Common myeloid progenitor, CD34-positive (primary cell): Measurements from ENCODE around the gene ANKRD44.

Experiments used
- CTCF ChIA-PET: fragments of 350-600 bp; sonication (Branson Sonifier 250); formaldehyde crosslinking; loops from one replicate; lab custom pipeline; 2021; ENCODE audit warnings: antibody characterized with exemption; lab: Charles Lee
- POLR2A ChIA-PET: fragments of 350-600 bp; sonication (Branson Sonifier 250); formaldehyde crosslinking; loops from one replicate; lab custom pipeline; 2021; ENCODE audit warnings: antibody characterized with exemption; lab: Charles Lee
- DNase-seq, 3 donors: peaks; one replicate each; pipeline versions ENCODE4 v3.0.0 to v3.0.0-alpha.2; 2013
- H3K27ac ChIP-seq, 2 experiments: 1 replicate in 1 of 2; 2 replicates in 1 of 2; pipeline ENCODE4 v1.7.0; 2013; ENCODE audit warnings: inconsistent platforms in 2 of 2, low read length in 2 of 2, mild to moderate bottlenecking in 2 of 2, low read depth in 1 of 2, moderate library complexity in 1 of 2; ENCODE audit not compliant: severe bottlenecking in 2 of 2, insufficient read depth in 1 of 2, poor library complexity in 1 of 2
- H3K27me3 ChIP-seq, 5 experiments: replicated peaks in 2 of 5; 1 replicate in 3 of 5; 2 replicates in 2 of 5; pipeline versions ENCODE4 v1.6.1 to v1.7.0; 2013; ENCODE audit warnings: low read length in 4 of 5, mild to moderate bottlenecking in 2 of 5, moderate library complexity in 2 of 5, inconsistent platforms in 1 of 5; ENCODE audit not compliant: insufficient read depth in 5 of 5, control insufficient read depth in 4 of 5
- H3K36me3 ChIP-seq, 4 experiments: 1 replicate in 2 of 4; 2 replicates in 2 of 4; pipeline versions ENCODE4 v1.6.1 to v1.7.0; 2013; ENCODE audit warnings: low read length in 3 of 4, control low read depth in 1 of 4, mild to moderate bottlenecking in 1 of 4; ENCODE audit not compliant: control insufficient read depth in 4 of 4, insufficient read depth in 4 of 4
- H3K4me1 ChIP-seq, 4 experiments: 1 replicate in 3 of 4; 2 replicates in 1 of 4; pipeline versions ENCODE4 v1.6.1 to v1.7.1; 2013; ENCODE audit warnings: low read length in 3 of 4, mild to moderate bottlenecking in 3 of 4, control low read depth in 1 of 4, inconsistent platforms in 1 of 4, moderate library complexity in 1 of 4; ENCODE audit not compliant: control insufficient read depth in 4 of 4, insufficient read depth in 4 of 4; ENCODE audit errors: control extremely low read depth in 1 of 4
- H3K4me3 ChIP-seq, 7 experiments: 1 replicate in 4 of 7; 2 replicates in 3 of 7; pipeline versions ENCODE4 v1.5.1 to v1.7.0; 2013; ENCODE audit warnings: mild to moderate bottlenecking in 7 of 7, low read length in 6 of 7, moderate library complexity in 6 of 7, inconsistent platforms in 2 of 7, low read depth in 2 of 7, control low read depth in 1 of 7; ENCODE audit not compliant: insufficient read depth in 4 of 7, control insufficient read depth in 1 of 7; ENCODE audit errors: extremely low read depth in 1 of 7
- H3K9me3 ChIP-seq, 5 experiments: 1 replicate in 4 of 5; 2 replicates in 1 of 5; pipeline versions ENCODE4 v1.6.1 to v1.7.1; 2013; ENCODE audit warnings: low read length in 4 of 5, mild to moderate bottlenecking in 2 of 5, inconsistent platforms in 1 of 5, low read depth in 1 of 5, moderate library complexity in 1 of 5; ENCODE audit not compliant: control insufficient read depth in 4 of 5, insufficient read depth in 2 of 5; ENCODE audit errors: control extremely low read depth in 1 of 5
- WGBS: methylation state at CpG from one replicate; pipeline ENCODE4 v1.1.5; 2013; ENCODE audit not compliant: insufficient coverage; 5-methylcytosine and 5-hydroxymethylcytosine counted together

Gene ANKRD44

DNA sequence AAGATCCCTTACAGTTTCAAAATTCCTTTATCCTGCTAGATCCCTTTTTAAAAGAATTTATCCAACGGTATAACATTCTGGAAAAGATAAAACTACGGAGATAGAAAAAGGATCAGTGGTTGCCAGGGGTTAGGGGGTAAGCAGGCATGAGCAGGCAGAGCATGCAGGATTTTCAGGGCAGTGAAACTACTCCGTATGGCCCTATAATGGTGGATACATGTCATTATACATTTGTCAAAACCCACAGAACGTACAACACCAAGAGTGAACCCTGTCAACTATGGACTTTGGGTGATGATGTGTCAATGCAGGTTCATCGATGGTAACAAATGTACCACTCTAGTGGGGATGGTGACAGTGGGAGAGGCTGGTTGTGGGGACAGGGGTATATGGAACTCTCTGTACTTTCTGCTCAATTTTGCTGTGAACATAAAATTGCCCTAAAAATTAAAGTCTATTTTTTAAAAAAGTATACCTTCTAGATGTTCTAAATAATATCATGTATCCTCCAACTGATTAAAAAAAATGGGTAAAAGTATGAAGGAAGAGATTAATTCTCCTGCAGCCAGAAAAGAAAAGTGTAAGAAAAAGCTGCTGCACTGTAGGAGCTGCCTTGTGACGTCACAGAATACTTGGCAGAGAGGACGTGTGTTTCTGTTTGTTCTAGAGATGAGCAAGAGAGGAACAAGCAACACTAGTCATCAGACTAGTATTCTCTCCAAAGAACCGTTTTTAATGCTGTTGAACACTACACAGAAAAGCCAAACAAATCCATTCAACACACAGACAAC lies 23.6 kb downstream of the ANKRD44 start:
- Histone ChIP-seq H3K4me1 (peaks cover 0 to 16% (median 6%) of the 10 kb centered on the region in 4 experiments), H3K27me3 (no peaks in the 10 kb centered on the region), H3K9me3 (no peaks in the 10 kb centered on the region), H3K4me3 (no peak overlapping the region), H3K27ac (no peak overlapping the region), H3K36me3 (no peaks in the 10 kb centered on the region)
- peak in 2 of 3 donors; percentile 67 to 73 for DNase-seq
- CTCF ChIA-PET, result interaction anchor here (1.1 to 2.1 kb wide), 4 partner anchors 10 to 104 kb away, joined by 3 to 8 read pairs (median 4); no protein-coding TSS in a partner anchor
- POLR2A ChIA-PET, result no interaction called here
- WGBS, result 100% methylated on average over 2 of the region's 8 CpGs

DNA sequence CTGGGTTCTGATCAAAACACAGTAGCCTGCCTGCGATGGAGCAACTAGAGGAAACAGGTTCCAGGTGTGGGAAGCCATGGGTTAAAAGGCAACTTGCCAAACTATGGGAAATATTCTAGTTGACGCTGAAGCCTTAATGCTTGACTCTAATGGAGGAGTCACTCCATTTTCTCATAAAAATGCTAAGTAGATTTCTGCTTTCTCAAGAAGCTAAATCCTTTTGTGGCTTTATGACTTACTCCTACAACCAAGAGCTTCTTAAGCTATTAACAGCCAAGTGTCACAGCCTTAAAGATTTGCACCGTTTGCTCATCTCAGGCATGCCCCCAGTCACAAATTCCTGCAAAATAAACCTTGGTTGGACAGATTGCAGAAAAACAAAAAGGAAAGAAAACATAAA lies 25.2 kb downstream of the ANKRD44 start:
- ChIA-PET CTCF (interaction anchor here (0.8 to 1.4 kb wide), 3 partner anchors 9 to 172 kb away, joined by 3 to 4 read pairs (median 3); no protein-coding TSS in a partner anchor), POLR2A (no interaction called here)
- Histone ChIP-seq H3K27me3 (no peaks in the 10 kb centered on the region), H3K36me3 (no peaks in the 10 kb centered on the region), H3K4me1 (peaks cover 4 to 29% (median 16%) of the 10 kb centered on the region in 4 experiments), H3K27ac (no peak overlapping the region), H3K4me3 (no peak overlapping the region), H3K9me3 (no peaks in the 10 kb centered on the region)
- 100% methylated on average over 3 of the region's 3 CpGs for WGBS
- no peak for DNase-seq

DNA sequence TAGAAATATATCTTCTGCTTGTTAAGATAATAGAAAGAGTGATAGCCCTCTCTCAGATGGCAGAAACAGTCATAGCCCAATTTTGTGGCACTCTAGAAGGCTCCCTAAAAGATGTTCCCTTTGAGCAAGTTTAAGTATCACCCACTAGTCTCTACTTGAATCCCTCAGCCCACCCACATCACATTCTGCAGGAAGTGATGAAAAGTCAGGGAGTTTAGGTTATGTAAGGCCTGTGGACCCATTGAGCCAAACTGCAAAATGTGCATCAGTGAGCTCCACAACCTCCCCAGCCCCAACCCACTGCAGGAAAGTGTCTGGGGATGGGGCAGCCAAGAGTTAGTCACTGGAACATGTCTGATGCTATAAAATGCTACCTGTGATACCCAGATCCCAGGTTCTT lies 25.6 kb downstream of the ANKRD44 start:
- Histone ChIP-seq H3K36me3 (no peaks in the 10 kb centered on the region), H3K4me1 (peaks cover 4 to 33% (median 19%) of the 10 kb centered on the region in 4 experiments), H3K27me3 (no peaks in the 10 kb centered on the region), H3K9me3 (no peaks in the 10 kb centered on the region), H3K27ac (no peak overlapping the region), H3K4me3 (no peak overlapping the region)
- ChIA-PET POLR2A (no interaction called here), CTCF (interaction anchor here (0.8 to 1.4 kb wide), 3 partner anchors 10 to 172 kb away, joined by 3 to 4 read pairs (median 3); no protein-coding TSS in a partner anchor)
- no peak for DNase-seq

DNA sequence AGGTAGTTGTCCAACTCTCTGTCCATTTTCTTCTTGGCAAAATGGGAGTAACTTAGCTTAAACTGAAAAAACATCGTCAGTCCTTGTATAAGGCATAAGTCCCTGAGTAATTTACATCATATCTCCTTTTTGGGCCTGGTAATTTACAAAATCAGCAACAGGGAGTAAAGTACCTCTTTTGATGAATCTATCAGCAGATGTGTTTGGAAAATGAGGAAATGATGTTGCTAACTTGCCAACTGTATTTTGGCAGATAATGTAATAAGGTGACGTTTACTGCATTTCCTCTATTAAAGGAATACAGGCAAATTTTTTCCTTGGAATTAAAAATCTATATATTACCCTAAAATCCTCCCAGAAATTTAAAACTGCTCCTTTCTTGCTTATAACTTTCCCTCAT lies 29.2 kb downstream of the ANKRD44 start:
- POLR2A ChIA-PET, result interaction anchor here (0.6 kb wide), 1 partner anchor 1101 kb away, joined by 3 read pairs; no protein-coding TSS in a partner anchor
- DNase-seq, result peak; percentile 47 to 89 (median 79)
- Histone ChIP-seq H3K4me1 (peaks cover 4 to 59% (median 29%) of the 10 kb centered on the region in 4 experiments), H3K4me3 (no peak overlapping the region), H3K27me3 (no peaks in the 10 kb centered on the region), H3K27ac (peak overlapping the region; percentile 37 to 81), H3K36me3 (no peaks in the 10 kb centered on the region), H3K9me3 (no peaks in the 10 kb centered on the region)
- CTCF ChIA-PET, result interaction anchor here (1.5 to 2.4 kb wide), 4 partner anchors 10 to 91 kb away, joined by 4 to 12 read pairs (median 6); no protein-coding TSS in a partner anchor
- 20% methylated on average over 1 of the region's 2 CpGs for WGBS

DNA sequence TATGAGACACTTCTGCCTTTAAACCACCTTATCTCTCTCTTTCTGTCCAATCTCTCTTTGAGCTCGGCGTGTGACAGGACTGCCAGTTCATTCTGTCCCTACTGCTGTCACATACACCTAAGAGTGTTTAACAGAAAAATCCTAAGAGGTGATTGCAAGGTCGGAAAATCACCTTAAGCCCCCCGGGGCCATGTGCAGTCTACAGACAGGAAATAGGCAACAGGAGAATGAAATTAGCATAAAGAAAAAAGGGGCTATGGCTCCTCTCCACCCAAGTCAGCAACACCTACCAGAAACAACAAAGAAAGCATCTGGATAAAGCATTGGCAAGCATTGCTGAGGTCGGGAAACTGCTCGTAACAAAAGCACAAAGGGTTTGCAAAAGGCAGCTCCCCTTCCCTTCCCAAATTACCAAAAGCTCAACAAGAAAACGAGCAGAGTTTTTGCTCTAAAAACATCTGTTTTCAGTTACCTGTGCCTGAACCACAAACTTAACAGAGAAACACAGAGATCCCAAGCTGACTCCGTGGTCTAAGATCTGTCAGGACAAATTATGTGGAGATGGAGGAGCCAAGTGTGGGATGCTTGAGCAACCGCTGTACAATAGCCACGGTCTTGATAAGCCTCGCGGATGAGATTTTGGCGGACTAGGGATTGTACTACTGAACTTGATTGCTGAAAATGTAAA lies 30.4 kb downstream of the ANKRD44 start:
- H3K27ac ChIP-seq, result no peak overlapping the region
- H3K4me1 ChIP-seq, result peaks cover 4 to 50% (median 29%) of the 10 kb centered on the region in 4 experiments
- ChIA-PET POLR2A (no interaction called here), CTCF (interaction anchor here (0.6 to 2.4 kb wide), 10 partner anchors 9 to 106 kb away, joined by 3 to 12 read pairs (median 4); no protein-coding TSS in a partner anchor)
- WGBS, result 100% methylated on average over 7 of the region's 13 CpGs
- DNase-seq, result no peak
- no peaks in the 10 kb centered on the region for H3K9me3 ChIP-seq
- H3K36me3 ChIP-seq, result no peaks in the 10 kb centered on the region
- H3K27me3 ChIP-seq, result no peaks in the 10 kb centered on the region
- no peak overlapping the region for H3K4me3 ChIP-seq

DNA sequence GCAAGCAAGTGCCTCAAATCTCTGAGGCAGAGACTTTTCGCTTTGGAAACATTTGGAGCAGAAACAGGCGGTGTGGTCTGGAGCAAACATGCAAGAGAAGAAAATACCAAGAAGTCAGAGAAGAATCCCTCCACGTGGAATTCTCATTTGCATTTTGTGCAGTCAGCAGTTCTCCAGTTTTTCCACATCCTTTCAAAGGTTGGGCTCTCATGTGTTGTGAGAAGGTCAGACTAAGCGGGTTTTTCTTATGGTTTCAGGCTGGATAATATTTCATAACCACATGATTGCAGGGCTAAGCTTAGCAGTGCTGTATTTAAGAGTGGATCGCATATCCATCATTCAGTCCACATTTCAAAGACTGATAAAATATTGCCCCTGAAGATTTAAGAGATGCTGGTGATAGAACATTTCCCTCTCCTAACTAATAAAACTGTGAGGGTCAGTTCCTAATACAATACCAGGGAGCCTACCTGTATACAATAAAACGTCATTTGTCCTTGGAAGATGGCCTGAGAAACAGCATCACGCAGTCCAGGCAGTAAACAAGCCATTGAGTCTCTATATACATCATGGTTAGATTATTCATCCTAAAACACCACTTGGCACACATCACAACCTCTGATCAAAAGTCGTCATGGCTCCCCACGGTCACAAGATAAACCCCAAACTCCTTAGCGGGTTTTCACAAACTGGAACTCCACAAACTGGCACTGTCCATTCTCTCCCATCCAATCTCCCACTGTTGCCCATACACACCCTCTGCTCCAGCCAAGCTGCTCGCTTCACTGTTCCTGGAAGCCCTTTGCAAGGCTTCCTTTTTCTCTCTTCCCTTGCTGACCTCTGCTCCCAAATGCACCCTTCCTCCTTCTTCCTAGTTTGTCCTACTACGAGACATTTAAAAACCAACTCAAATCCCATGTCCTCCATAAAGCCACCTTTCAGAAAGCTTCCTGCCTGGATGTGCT lies 31.5 kb downstream of the ANKRD44 start:
- no peak for DNase-seq
- Histone ChIP-seq H3K27me3 (no peaks in the 10 kb centered on the region), H3K9me3 (no peaks in the 10 kb centered on the region), H3K4me1 (peaks cover 7 to 50% (median 29%) of the 10 kb centered on the region in 4 experiments), H3K27ac (no peak overlapping the region), H3K4me3 (no peak overlapping the region), H3K36me3 (no peaks in the 10 kb centered on the region)
- POLR2A ChIA-PET, result no interaction called here
- CTCF ChIA-PET, result interaction anchor here (1.2 to 2.4 kb wide), 6 partner anchors 11 to 32 kb away, joined by 3 to 12 read pairs (median 4); no protein-coding TSS in a partner anchor
- 92% methylated on average over 9 of the region's 12 CpGs for WGBS
